Measurements from ENCODE around the gene TIAL1. TPM values are rescaled to one million over a fixed set of nuclear protein-coding genes. Genes with fewer than 3 reads are reported as not detected.

TIAL1 gene
- total and polyA plus RNA-seq, 10 of the 15 experiments (the other 5 are each of a cell fraction or from before 2014, with no cell fraction given): 26.0 to 159 (median 62.8) TPM

DNA sequence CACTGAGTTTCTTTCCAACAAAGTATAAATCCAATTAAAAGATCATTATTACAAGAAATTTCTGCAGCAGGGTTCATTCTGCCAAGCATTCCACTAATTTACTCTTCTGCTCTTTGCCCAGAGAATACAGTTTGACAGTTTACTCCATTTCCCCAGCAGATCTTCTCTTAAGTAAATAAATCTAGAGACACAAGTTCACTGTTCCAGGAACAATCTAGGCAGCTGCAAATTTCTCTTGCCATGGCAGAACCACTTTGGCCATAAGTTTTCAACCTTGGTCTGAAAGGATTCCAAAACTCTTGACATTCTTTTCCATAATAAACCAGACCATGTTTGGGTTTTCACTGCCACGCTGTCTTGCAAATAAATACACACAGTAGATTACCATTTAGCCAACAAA is 65.7 kb downstream of the TIAL1 start:
- SMC1A ChIA-PET (ENCODE audit: uncharacterized antibody, unreplicated experiment): interaction anchor here (0.6 to 4.3 kb wide), 7 partner anchors 8 to 53 kb away, joined by 3 to 24 read pairs (median 7); partner anchors contain the start of gene RGS10
- Histone ChIP-seq H4K20me1 (ENCODE audit: control insufficient read depth, insufficient read depth) (no peaks in the 10 kb centered on the region), H3K27ac (ENCODE audit: control insufficient read depth, insufficient read depth) (no peak overlapping the region), H3K9ac (ENCODE audit: control insufficient read depth, insufficient read depth, low read length) (no peak overlapping the region), H2AFZ (ENCODE audit: control insufficient read depth, low read depth, low read length) (no peak overlapping the region), H3K27me3 (replicated peaks in 1 of 2; ENCODE audit: control insufficient read depth in 2 of 2, insufficient read depth in 2 of 2, low read length in 1 of 2) (no peaks in the 10 kb centered on the region), H3K4me1 (ENCODE audit: control insufficient read depth, insufficient read depth, low read length) (peaks cover 2% of the 10 kb centered on the region), H3K79me2 (ENCODE audit: control insufficient read depth, insufficient read depth, low read length) (peaks cover 49% of the 10 kb centered on the region), H3K9me3 (replicated peaks; ENCODE audit: control insufficient read depth, insufficient read depth, low read length) (no peaks in the 10 kb centered on the region), H3K4me2 (ENCODE audit: control insufficient read depth, insufficient read depth) (no peak overlapping the region), H3K36me3 (ENCODE audit: control insufficient read depth in 2 of 2, insufficient read depth in 2 of 2, low read length in 1 of 2) (peaks cover 3 to 5% of the 10 kb centered on the region in 2 experiments; a peak in 3 of 4 replicates), H3K4me3 (no peak overlapping the region)
- CTCF ChIA-PET: interaction anchor here (0.6 to 4.3 kb wide), 11 partner anchors 7 to 86 kb away, joined by 3 to 20 read pairs (median 3); partner anchors contain the start of gene RGS10
- BruUV-seq (replicated peaks): no TSS peak
- intact Hi-C loops (cut with micrococcal nuclease; ENCODE audit: unreplicated experiment) (no loop called here), in situ Hi-C loops (cut with MboI) (no loop called here)
- WGBS (ENCODE audit: insufficient coverage, insufficient replicate concordance, low lambda C conversion rate, missing lambda C conversion rate): 97% methylated on average over 1 of the region's 1 CpG
- DNase-seq (ENCODE audit: low read depth, low spot score): no peak
- RAD21 ChIA-PET (ENCODE audit: unreplicated experiment): interaction anchor here (1.4 to 1.6 kb wide), 2 partner anchors 11 to 14 kb away, joined by 8 to 15 read pairs; partner anchors contain the start of gene RGS10
- no peak for ATAC-seq
- FAIRE-seq: no peak
- POLR2A ChIA-PET: interaction anchor here (0.9 to 1.8 kb wide), 3 partner anchors 8 to 12 kb away, joined by 3 to 6 read pairs (median 4); partner anchors contain the start of gene RGS10
- TF ChIP-seq ATF7 (IDR thresholded peaks at IDR 0.05; ENCODE audit: low read depth) (no peak), FOXM1 (IDR thresholded peaks at IDR 0.05; ENCODE audit: low read depth, low read length) (no peak), HCFC1 (IDR thresholded peaks at IDR 0.05; ENCODE audit: low read length) (no peak), MYC (IDR thresholded peaks at IDR 0.05; ENCODE audit: insufficient read depth, insufficient read length, insufficient replicate concordance, low read length, severe bottlenecking) (no peak), NFXL1 (IDR thresholded peaks at IDR 0.05; ENCODE audit: borderline replicate concordance) (no peak), NBN (IDR thresholded peaks at IDR 0.05) (no peak), ESRRA (IDR thresholded peaks at IDR 0.05; ENCODE audit: low read length) (no peak), SPI1 (IDR thresholded peaks at IDR 0.05; ENCODE audit: borderline replicate concordance, insufficient read depth, low read depth, low read length) (no peak), HDGF (IDR thresholded peaks at IDR 0.05) (no peak), RAD51 (IDR thresholded peaks at IDR 0.05) (no peak)
- TF ChIP-seq, protein P1, sequence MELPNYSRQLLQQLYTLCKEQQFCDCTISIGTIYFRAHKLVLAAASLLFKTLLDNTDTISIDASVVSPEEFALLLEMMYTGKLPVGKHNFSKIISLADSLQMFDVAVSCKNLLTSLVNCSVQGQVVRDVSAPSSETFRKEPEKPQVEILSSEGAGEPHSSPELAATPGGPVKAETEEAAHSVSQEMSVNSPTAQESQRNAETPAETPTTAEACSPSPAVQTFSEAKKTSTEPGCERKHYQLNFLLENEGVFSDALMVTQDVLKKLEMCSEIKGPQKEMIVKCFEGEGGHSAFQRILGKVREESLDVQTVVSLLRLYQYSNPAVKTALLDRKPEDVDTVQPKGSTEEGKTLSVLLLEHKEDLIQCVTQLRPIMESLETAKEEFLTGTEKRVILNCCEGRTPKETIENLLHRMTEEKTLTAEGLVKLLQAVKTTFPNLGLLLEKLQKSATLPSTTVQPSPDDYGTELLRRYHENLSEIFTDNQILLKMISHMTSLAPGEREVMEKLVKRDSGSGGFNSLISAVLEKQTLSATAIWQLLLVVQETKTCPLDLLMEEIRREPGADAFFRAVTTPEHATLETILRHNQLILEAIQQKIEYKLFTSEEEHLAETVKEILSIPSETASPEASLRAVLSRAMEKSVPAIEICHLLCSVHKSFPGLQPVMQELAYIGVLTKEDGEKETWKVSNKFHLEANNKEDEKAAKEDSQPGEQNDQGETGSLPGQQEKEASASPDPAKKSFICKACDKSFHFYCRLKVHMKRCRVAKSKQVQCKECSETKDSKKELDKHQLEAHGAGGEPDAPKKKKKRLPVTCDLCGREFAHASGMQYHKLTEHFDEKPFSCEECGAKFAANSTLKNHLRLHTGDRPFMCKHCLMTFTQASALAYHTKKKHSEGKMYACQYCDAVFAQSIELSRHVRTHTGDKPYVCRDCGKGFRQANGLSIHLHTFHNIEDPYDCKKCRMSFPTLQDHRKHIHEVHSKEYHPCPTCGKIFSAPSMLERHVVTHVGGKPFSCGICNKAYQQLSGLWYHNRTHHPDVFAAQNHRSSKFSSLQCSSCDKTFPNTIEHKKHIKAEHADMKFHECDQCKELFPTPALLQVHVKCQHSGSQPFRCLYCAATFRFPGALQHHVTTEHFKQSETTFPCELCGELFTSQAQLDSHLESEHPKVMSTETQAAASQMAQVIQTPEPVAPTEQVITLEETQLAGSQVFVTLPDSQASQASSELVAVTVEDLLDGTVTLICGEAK (IDR thresholded peaks at IDR 0.05; ENCODE audit: borderline replicate concordance): no peak
- TF ChIP-seq, protein P2, sequence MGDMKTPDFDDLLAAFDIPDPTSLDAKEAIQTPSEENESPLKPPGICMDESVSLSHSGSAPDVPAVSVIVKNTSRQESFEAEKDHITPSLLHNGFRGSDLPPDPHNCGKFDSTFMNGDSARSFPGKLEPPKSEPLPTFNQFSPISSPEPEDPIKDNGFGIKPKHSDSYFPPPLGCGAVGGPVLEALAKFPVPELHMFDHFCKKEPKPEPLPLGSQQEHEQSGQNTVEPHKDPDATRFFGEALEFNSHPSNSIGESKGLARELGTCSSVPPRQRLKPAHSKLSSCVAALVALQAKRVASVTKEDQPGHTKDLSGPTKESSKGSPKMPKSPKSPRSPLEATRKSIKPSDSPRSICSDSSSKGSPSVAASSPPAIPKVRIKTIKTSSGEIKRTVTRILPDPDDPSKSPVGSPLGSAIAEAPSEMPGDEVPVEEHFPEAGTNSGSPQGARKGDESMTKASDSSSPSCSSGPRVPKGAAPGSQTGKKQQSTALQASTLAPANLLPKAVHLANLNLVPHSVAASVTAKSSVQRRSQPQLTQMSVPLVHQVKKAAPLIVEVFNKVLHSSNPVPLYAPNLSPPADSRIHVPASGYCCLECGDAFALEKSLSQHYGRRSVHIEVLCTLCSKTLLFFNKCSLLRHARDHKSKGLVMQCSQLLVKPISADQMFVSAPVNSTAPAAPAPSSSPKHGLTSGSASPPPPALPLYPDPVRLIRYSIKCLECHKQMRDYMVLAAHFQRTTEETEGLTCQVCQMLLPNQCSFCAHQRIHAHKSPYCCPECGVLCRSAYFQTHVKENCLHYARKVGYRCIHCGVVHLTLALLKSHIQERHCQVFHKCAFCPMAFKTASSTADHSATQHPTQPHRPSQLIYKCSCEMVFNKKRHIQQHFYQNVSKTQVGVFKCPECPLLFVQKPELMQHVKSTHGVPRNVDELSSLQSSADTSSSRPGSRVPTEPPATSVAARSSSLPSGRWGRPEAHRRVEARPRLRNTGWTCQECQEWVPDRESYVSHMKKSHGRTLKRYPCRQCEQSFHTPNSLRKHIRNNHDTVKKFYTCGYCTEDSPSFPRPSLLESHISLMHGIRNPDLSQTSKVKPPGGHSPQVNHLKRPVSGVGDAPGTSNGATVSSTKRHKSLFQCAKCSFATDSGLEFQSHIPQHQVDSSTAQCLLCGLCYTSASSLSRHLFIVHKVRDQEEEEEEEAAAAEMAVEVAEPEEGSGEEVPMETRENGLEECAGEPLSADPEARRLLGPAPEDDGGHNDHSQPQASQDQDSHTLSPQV (IDR thresholded peaks at IDR 0.05): no peak
- TF ChIP-seq, protein P3, sequence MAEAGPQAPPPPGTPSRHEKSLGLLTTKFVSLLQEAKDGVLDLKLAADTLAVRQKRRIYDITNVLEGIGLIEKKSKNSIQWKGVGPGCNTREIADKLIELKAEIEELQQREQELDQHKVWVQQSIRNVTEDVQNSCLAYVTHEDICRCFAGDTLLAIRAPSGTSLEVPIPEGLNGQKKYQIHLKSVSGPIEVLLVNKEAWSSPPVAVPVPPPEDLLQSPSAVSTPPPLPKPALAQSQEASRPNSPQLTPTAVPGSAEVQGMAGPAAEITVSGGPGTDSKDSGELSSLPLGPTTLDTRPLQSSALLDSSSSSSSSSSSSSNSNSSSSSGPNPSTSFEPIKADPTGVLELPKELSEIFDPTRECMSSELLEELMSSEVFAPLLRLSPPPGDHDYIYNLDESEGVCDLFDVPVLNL (IDR thresholded peaks at IDR 0.05; ENCODE audit: low read depth, low read length): no peak
